Measurements from ENCODE around the gene GLRX. TPM values are rescaled to one million over a fixed set of nuclear protein-coding genes. Genes with fewer than 3 reads are reported as not detected.

GLRX gene
- total and polyA plus RNA-seq, 2 of the 13 experiments (the other 11 are each of a cell fraction or from before 2014, with no cell fraction given): 63.8 to 499 TPM

- ChIA-PET CTCF (ENCODE audit: low intra/inter-chr PET ratio, low total read pairs) (interaction anchor here (1.1 to 3.1 kb wide), 7 partner anchors 31 to 136 kb away, joined by 3 to 73 read pairs (median 4); partner anchors contain the start of gene GLRX), POLR2A (interaction anchor here (1.0 to 1.8 kb wide), 8 partner anchors 23 to 134 kb away, joined by 4 to 10 read pairs (median 4); partner anchors contain the start of genes GLRX and RFESD)
- no peaks in the 10 kb centered on the region for H3K79me2 ChIP-seq (ENCODE audit: insufficient read depth, low read length)
- no peak for FAIRE-seq
- no peak overlapping the region for H3K27ac ChIP-seq (ENCODE audit: extremely low read length, insufficient read depth, low read length)
- H3K36me3 ChIP-seq (replicated peaks in 1 of 2; ENCODE audit: control insufficient read depth in 1 of 2, insufficient read depth in 2 of 2, low read length in 2 of 2): peaks cover 1 to 10% of the 10 kb centered on the region in 2 experiments; a peak in 4 of 5 replicates
- no peak overlapping the region for H2AFZ ChIP-seq (ENCODE audit: low read length)
- BruUV-seq (replicated peaks): no TSS peak
- no peak for DNase-seq (ENCODE audit: low spot score)
- no peaks in the 10 kb centered on the region for H3K9me3 ChIP-seq (ENCODE audit: low read length)
- in situ Hi-C loops (cut with HindIII; ENCODE audit: extremely low pct_ligation_motif_present, low pct_unique_long_range_greater_than_20kb) (no loop called here), intact Hi-C loops (cut with micrococcal nuclease; ENCODE audit: unreplicated experiment) (loop anchor here (2.0 kb wide), 1 partner anchor 116 kb away; no protein-coding TSS in a partner anchor)
- ATAC-seq: no peak
- no peak overlapping the region for H3K4me2 ChIP-seq (ENCODE audit: low read depth, low read length)
- H4K20me1 ChIP-seq (ENCODE audit: insufficient read depth, low read length): no peaks in the 10 kb centered on the region
- TF ChIP-seq, protein P1, sequence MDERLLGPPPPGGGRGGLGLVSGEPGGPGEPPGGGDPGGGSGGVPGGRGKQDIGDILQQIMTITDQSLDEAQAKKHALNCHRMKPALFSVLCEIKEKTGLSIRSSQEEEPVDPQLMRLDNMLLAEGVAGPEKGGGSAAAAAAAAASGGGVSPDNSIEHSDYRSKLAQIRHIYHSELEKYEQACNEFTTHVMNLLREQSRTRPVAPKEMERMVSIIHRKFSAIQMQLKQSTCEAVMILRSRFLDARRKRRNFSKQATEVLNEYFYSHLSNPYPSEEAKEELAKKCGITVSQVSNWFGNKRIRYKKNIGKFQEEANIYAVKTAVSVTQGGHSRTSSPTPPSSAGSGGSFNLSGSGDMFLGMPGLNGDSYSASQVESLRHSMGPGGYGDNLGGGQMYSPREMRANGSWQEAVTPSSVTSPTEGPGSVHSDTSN (CRISPR knock-in tag; IDR thresholded peaks at IDR 0.05): no peak
- peak; percentile 94 for TF ChIP-seq CEBPB (IDR thresholded peaks at IDR 0.05; ENCODE audit: borderline replicate concordance, low read depth, low read length)
- no peak for TF ChIP-seq SPEN (CRISPR knock-in tag; IDR thresholded peaks at IDR 0.05; ENCODE audit: low read depth)
- TF ChIP-seq CEBPG (CRISPR knock-in tag; IDR thresholded peaks at IDR 0.05): peak; percentile 78
- TF ChIP-seq KMT2A (CRISPR knock-in tag; IDR thresholded peaks at IDR 0.05): no peak
- no peak for TF ChIP-seq ZNF816 (CRISPR knock-in tag; IDR thresholded peaks at IDR 0.05; ENCODE audit: borderline replicate concordance)
- no peak for TF ChIP-seq PCBP2 (optimal IDR thresholded peaks at IDR 0.05; ENCODE audit: low read depth, low read length, poor library complexity, severe bottlenecking)
- TF ChIP-seq ZNF841 (CRISPR knock-in tag; IDR thresholded peaks at IDR 0.05; ENCODE audit: borderline replicate concordance): no peak
- TF ChIP-seq LRRFIP1 (CRISPR knock-in tag; conservative IDR thresholded peaks at IDR 0.05): no peak
- TF ChIP-seq ZNF503 (CRISPR knock-in tag; IDR thresholded peaks at IDR 0.05): 0 out of 2 replicates have a peak, but pooled peaks have one; percentile 9
- TF ChIP-seq NFE2L1 (CRISPR knock-in tag; IDR thresholded peaks at IDR 0.05; ENCODE audit: borderline replicate concordance): no peak
- peaks cover 6% of the 10 kb centered on the region; the same call in 1 of the 2 replicates for H3K4me1 ChIP-seq (ENCODE audit: insufficient read depth, low read length)
- H3K9ac ChIP-seq (ENCODE audit: insufficient read depth, low read depth, low read length): no peak overlapping the region
- H3K4me3 ChIP-seq (replicated peaks in 1 of 3; ENCODE audit: insufficient read depth in 1 of 3, low read depth in 2 of 3, low read length in 3 of 3): no peak overlapping the region
- H3K27me3 ChIP-seq (ENCODE audit: control insufficient read depth in 1 of 2, insufficient read depth in 2 of 2, low read length in 2 of 2): no peaks in the 10 kb centered on the region
- WGBS (ENCODE audit: low lambda C conversion rate): 98% methylated on average over 6 of the region's 7 CpGs
Observed at GRCh38 chr5:95780597-95780996, 41.9 kb downstream of the GLRX start.

Measured in HepG2 (cell line).